Transverse colon (tissue), 4 donors: ENCODE results near the gene LRP1B. TPM values are rescaled to one million over a fixed set of nuclear protein-coding genes. Genes with fewer than 3 reads are reported as not detected.

ENCODE experiments used
- DNase-seq: peaks from one replicate; pipeline ENCODE4 v3.0.0-alpha.2; 2019
- H3K27ac ChIP-seq, 4 donors: fragments of 200-600 bp; sonication (generic); 2 replicates each; pipeline ENCODE4 v1.5.1; 2016 to 2018; ENCODE audit warnings: inconsistent platforms in 4 of 4
- H3K27me3 ChIP-seq: fragments of 200-600 bp; sonication (generic); 2 replicates; pipeline ENCODE4 v1.5.1; 2017; ENCODE audit warnings: inconsistent platforms
- H3K36me3 ChIP-seq, 4 donors: fragments of 200-600 bp; sonication (generic); 2 replicates each; pipeline ENCODE4 v1.5.1; 2017 to 2019; ENCODE audit warnings: inconsistent platforms in 4 of 4
- H3K4me1 ChIP-seq, 4 donors: fragments of 200-600 bp; sonication (generic); 2 replicates each; pipeline ENCODE4 v1.5.1; 2017 to 2020; ENCODE audit warnings: inconsistent platforms in 4 of 4
- H3K4me3 ChIP-seq, 4 donors: fragments of 200-600 bp; sonication (generic); 1 replicate in 1 of 4; 2 replicates in 3 of 4; pipeline versions ENCODE4 v1.5.1 to v1.6.1; 2017 to 2019; ENCODE audit warnings: inconsistent platforms in 4 of 4
- H3K9me3 ChIP-seq, 2 donors: fragments of 200-600 bp; sonication (generic); 2 replicates each; pipeline ENCODE4 v1.5.1; 2017 to 2019; ENCODE audit warnings: inconsistent platforms in 2 of 2
- EP300 ChIP-seq: sonication (generic); formaldehyde crosslinking; IDR thresholded peaks from one replicate; pipeline ENCODE4 v1.6.1; 2017; ENCODE audit warnings: antibody characterized with exemption, low read depth
- POLR2A ChIP-seq: fragments of 450-650 bp; IDR thresholded peaks from one replicate; pipeline ENCODE4 v1.6.1; 2016; ENCODE audit warnings: antibody characterized with exemption, mild to moderate bottlenecking, moderate library complexity
- POLR2AphosphoS5 ChIP-seq, 3 donors: sonication (generic); formaldehyde crosslinking; IDR thresholded peaks; one replicate each; pipeline ENCODE4 v1.6.1; 2016; ENCODE audit warnings: antibody characterized with exemption in 3 of 3
- WGBS, 2 donors: methylation state at CpG; one replicate each; pipeline ENCODE4 v1.1.5; 2018; ENCODE audit warnings: low coverage in 1 of 2; 5-methylcytosine and 5-hydroxymethylcytosine counted together
- in situ Hi-C, 4 donors: fragments of 200-750 bp; cut with MboI; loops; one replicate each; pipeline versions ENCODE4 v1.15.0 to v1.15.1; 2017; ENCODE audit warnings: low sequenced_read_pairs in 3 of 4, low pct_ligation_motif_present in 1 of 4, low pct_unique_long_range_greater_than_20kb in 1 of 4
- intact Hi-C: fragments of 100-400 bp; cut with DNase I; formaldehyde crosslinking; loops from one replicate; pipeline ENCODE4 v1.15.1; 2023; ENCODE audit warnings: low total_unique reads
- total RNA-seq, 4 donors: library from RNA; depleted of rRNA; stranded (reverse); fragments of >200 nt; gene quantifications; one replicate each; pipeline ENCODE4 v1.1.0, GENCODE V29; 2016
- TF ChIP-seq, protein P1 (sequence below), 5 experiments: fragments of 200-600 bp in 3 of 5; fragments of 450-650 bp in 2 of 5; sonication (generic) in 3 of 5; IDR thresholded peaks; 1 replicate in 2 of 5; 2 replicates in 3 of 5; pipeline ENCODE4 v1.5.1; 2016 to 2017; ENCODE audit warnings: antibody characterized with exemption in 5 of 5, inconsistent platforms in 3 of 5, mild to moderate bottlenecking in 2 of 5, moderate library complexity in 1 of 5

The LRP1B gene
- total RNA-seq, 4 donors from 2014 or later: 0.48 to 5.4 (median 0.82) TPM; not detected in 1

DNA sequence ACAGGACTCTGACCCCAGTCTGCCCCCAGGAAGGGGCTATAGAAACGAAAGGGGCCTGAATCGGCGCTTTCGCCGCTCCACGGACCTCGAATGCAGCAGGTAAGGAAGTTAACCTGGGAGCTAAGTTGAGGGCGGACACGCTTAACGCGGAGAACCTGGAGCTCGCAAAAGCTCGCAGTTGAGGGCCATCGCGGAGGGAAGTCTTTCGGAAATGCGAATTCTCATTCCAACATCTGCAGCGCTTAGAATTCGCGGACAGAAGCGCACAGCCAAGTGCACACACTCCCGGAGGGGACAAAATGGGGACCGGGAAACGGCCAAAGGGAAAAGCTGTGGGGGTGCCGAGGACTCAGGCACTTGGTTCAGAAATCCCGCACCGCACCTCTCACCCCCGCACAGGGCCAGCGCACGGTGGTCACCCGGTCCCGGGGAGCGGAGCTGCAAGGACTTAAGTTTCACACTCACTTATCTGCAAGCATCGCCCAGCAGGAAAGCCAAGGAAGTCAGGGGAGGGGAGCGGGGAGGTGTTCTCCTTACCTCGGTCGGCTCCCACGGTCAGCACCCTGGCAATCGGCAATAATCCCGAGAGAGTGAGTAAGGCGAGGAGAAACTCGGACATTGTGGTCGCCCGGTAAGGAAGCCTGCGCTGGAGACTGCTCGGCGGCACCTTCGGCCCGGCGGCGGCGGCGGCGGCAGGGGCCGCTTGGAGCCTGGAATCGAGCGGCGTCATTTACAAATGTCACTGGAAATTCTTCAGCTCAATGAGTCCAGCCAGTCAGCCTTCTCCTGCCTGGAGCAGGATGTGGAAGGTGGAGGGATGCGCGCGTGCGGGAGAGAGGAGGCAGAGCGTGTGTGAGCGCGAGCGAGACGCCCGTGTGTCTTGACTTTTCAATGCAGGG lies 456 bp downstream of the LRP1B start:
- Histone ChIP-seq H3K4me3 (peak overlapping the region; percentile 30 to 52 (median 38)), H3K27me3 (peaks cover 54% of the 10 kb centered on the region), H3K27ac (peak overlapping the region in 2 of 4 donors; percentile 10 to 15), H3K9me3 (no peaks in the 10 kb centered on the region), H3K36me3 (no peaks in the 10 kb centered on the region), H3K4me1 (peaks cover 0 to 20% (median 10%) of the 10 kb centered on the region in 4 donors)
- intact Hi-C loops (no loop called here), in situ Hi-C loops (no loop called here)
- WGBS, 2 donors: 8% methylated on average over 57 of the region's 68 CpGs; no CpG with 5 or more reads in 1 of the 2 donors
- peak; percentile 55 for DNase-seq
- no peak for TF ChIP-seq POLR2A
- TF ChIP-seq POLR2AphosphoS5 (IDR thresholded peaks at IDR 0.05): no peak

DNA sequence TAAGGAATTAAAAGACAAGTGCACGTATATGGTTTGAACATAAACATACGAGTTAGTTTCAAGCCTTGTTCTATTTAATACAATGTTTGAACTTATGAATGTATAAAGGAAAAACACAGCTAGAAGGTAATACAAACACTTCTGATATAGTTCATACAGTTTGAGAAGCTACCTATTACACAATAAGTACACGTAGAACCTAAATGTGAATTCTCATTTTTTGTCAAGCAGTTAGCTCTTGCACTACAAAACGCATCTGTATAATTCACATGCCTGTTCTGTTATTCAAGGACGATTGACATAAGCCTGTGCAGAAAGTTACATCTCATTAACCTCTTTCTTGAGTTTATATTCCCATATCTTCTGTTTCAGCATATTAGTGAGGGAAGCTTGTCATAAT lies 2.7 kb downstream of the LRP1B start:
- H3K4me1 ChIP-seq: peaks cover 0 to 20% (median 10%) of the 10 kb centered on the region in 4 donors

DNA sequence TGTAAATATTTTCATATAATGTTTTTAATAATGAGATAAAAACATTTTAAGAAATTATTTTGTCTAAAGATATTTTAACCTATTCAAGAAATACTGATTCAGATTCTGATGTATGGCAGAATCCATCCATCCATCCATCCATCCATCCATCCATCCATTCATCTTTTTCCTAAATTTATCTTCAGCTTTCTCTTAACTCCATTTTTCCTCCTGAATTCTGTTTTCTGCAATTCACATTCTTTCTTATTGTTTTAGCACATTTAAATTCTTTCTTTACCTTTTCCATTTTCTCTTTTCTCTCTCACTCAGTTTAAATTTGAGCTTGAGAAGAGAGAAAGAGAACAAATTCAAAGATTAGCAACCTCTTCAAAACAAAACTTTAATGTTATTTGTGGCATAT lies 3.6 kb downstream of the LRP1B start:
- no peak overlapping the region for H3K27ac ChIP-seq
- no peaks in the 10 kb centered on the region for H3K9me3 ChIP-seq
- intact Hi-C loops (no loop called here), in situ Hi-C loops (no loop called here)
- no peak overlapping the region for H3K4me3 ChIP-seq
- H3K36me3 ChIP-seq: no peaks in the 10 kb centered on the region
- TF ChIP-seq POLR2AphosphoS5 (IDR thresholded peaks at IDR 0.05): no peak
- no peak for TF ChIP-seq POLR2A
- TF ChIP-seq EP300: no peak
- TF ChIP-seq, protein P1, sequence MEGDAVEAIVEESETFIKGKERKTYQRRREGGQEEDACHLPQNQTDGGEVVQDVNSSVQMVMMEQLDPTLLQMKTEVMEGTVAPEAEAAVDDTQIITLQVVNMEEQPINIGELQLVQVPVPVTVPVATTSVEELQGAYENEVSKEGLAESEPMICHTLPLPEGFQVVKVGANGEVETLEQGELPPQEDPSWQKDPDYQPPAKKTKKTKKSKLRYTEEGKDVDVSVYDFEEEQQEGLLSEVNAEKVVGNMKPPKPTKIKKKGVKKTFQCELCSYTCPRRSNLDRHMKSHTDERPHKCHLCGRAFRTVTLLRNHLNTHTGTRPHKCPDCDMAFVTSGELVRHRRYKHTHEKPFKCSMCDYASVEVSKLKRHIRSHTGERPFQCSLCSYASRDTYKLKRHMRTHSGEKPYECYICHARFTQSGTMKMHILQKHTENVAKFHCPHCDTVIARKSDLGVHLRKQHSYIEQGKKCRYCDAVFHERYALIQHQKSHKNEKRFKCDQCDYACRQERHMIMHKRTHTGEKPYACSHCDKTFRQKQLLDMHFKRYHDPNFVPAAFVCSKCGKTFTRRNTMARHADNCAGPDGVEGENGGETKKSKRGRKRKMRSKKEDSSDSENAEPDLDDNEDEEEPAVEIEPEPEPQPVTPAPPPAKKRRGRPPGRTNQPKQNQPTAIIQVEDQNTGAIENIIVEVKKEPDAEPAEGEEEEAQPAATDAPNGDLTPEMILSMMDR (IDR thresholded peaks at IDR 0.05): no peak
- peaks cover 39% of the 10 kb centered on the region for H3K27me3 ChIP-seq
- H3K4me1 ChIP-seq: peaks cover 0 to 20% (median 10%) of the 10 kb centered on the region in 4 donors
- DNase-seq: no peak

More for the DNA sequence above, 2.7 kb downstream of the LRP1B start:
- no peaks in the 10 kb centered on the region for H3K9me3 ChIP-seq
- WGBS, 2 donors: 81 to 85% methylated on average over 5 of the region's 5 CpGs
- no peak overlapping the region for H3K27ac ChIP-seq
- H3K27me3 ChIP-seq: peaks cover 48% of the 10 kb centered on the region
- intact Hi-C loops: no loop called here
- TF ChIP-seq POLR2AphosphoS5 (IDR thresholded peaks at IDR 0.05): no peak
- TF ChIP-seq, protein P1 (IDR thresholded peaks at IDR 0.05): no peak
- no peak for TF ChIP-seq POLR2A
- no peak for TF ChIP-seq EP300
- in situ Hi-C loops: no loop called here
- no peak overlapping the region for H3K4me3 ChIP-seq
- DNase-seq: no peak
- H3K36me3 ChIP-seq: no peaks in the 10 kb centered on the region

DNA sequence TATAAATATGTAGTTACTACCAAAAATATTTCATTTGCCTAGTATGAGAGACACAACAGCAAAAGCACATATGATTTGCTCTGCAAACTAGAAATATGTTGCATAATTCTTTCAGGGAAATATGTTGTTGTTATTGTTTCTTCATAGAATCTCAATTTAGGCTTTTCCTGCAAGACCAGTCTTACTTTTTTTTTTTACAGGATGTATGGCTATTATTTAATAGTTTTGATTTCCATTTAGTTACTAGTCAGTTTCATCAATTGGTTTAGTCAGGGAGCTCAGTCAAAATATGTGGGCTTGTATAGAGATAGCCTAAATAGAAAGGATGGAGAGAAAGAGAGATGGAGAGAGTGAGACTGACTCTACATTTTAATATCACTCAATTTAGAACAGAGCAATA lies 6.1 kb downstream of the LRP1B start:
- no peak overlapping the region for H3K27ac ChIP-seq
- peaks cover 0 to under 1% (median under 1%) of the 10 kb centered on the region in 4 donors for H3K4me1 ChIP-seq
- H3K36me3 ChIP-seq: no peaks in the 10 kb centered on the region
- peaks cover 15% of the 10 kb centered on the region for H3K27me3 ChIP-seq
- no peaks in the 10 kb centered on the region for H3K9me3 ChIP-seq
- H3K4me3 ChIP-seq: no peak overlapping the region
- in situ Hi-C loops (no loop called here), intact Hi-C loops (no loop called here)
- TF ChIP-seq POLR2A (no peak), EP300 (no peak), POLR2AphosphoS5 (IDR thresholded peaks at IDR 0.05) (no peak)
- TF ChIP-seq, protein P1 (IDR thresholded peaks at IDR 0.05): no peak
- DNase-seq: no peak
